Neutrophil (primary cell): ENCODE data around the gene UST.

ENCODE experiments used
- H3K27ac ChIP-seq: fragments of 200-600 bp; sonication (generic); 2 replicates; pipeline ENCODE4 v1.5.1; 2016; ENCODE audit warnings: mild to moderate bottlenecking, moderate library complexity
- H3K27me3 ChIP-seq: fragments of 200-600 bp; sonication (generic); 2 replicates; pipeline ENCODE4 v1.6.0; 2016; ENCODE audit warnings: mild to moderate bottlenecking
- H3K36me3 ChIP-seq: fragments of 200-600 bp; sonication (generic); 2 replicates; pipeline ENCODE4 v1.5.1; 2017
- H3K4me1 ChIP-seq, 2 experiments: fragments of 200-600 bp in 1 of 2; sonication (generic) in 1 of 2; 1 replicate in 1 of 2; 2 replicates in 1 of 2; pipeline versions ENCODE4 v1.5.1 to v1.6.1; 2013 to 2016; ENCODE audit warnings: low read depth in 1 of 2, low read length in 1 of 2, mild to moderate bottlenecking in 1 of 2, moderate library complexity in 1 of 2; ENCODE audit not compliant: control insufficient read depth in 1 of 2, insufficient read depth in 1 of 2
- H3K4me3 ChIP-seq, 2 experiments: fragments of 200-600 bp in 1 of 2; sonication (generic) in 1 of 2; 1 replicate in 1 of 2; 2 replicates in 1 of 2; pipeline ENCODE4 v1.5.1; 2013 to 2016; ENCODE audit warnings: low read depth in 1 of 2, low read length in 1 of 2, mild to moderate bottlenecking in 1 of 2, moderate library complexity in 1 of 2
- H3K9me3 ChIP-seq: fragments of 200-600 bp; sonication (generic); 2 replicates; pipeline ENCODE4 v1.5.1; 2016
- TF ChIP-seq, protein P1 (sequence below): fragments of 200-600 bp; sonication (generic); IDR thresholded peaks from 2 replicates; pipeline ENCODE4 v1.5.1; 2016; ENCODE audit warnings: antibody characterized with exemption

The UST gene

GRCh38 chr6:148827416-148828045 is 80.7 kb downstream of the UST start:
- TF ChIP-seq, protein P1, sequence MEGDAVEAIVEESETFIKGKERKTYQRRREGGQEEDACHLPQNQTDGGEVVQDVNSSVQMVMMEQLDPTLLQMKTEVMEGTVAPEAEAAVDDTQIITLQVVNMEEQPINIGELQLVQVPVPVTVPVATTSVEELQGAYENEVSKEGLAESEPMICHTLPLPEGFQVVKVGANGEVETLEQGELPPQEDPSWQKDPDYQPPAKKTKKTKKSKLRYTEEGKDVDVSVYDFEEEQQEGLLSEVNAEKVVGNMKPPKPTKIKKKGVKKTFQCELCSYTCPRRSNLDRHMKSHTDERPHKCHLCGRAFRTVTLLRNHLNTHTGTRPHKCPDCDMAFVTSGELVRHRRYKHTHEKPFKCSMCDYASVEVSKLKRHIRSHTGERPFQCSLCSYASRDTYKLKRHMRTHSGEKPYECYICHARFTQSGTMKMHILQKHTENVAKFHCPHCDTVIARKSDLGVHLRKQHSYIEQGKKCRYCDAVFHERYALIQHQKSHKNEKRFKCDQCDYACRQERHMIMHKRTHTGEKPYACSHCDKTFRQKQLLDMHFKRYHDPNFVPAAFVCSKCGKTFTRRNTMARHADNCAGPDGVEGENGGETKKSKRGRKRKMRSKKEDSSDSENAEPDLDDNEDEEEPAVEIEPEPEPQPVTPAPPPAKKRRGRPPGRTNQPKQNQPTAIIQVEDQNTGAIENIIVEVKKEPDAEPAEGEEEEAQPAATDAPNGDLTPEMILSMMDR, result no peak

DNA sequence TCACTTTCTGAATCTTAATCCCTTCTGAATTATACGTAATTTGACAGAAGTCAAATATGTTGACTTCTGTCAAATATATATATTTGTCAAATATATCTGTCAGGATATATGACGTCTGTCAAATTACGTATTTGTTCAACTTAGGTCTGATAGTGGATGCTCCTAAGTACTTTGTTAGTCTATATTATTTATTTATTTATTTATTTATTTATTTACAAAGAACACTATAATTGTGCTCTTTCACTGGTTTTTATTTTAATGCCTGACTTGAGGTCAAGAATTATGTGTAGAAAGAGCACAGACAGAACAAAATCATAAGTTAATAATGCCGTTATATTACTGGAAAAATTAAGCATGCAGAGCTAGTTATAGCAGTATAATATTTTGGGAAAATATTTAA is 81.2 kb downstream of the UST start:
- TF ChIP-seq, protein P1, result no peak
- peaks cover 11% of the 10 kb centered on the region for H3K27me3 ChIP-seq

More at GRCh38 chr6:148827416-148828045, 80.7 kb downstream of the UST start:
- H3K4me1 ChIP-seq, result no peaks in the 10 kb centered on the region
- H3K4me3 ChIP-seq, result no peak overlapping the region
- no peaks in the 10 kb centered on the region for H3K9me3 ChIP-seq
- H3K36me3 ChIP-seq, result no peaks in the 10 kb centered on the region
- no peak overlapping the region for H3K27ac ChIP-seq
- peaks cover 11% of the 10 kb centered on the region for H3K27me3 ChIP-seq

GRCh38 chr6:148829415-148830101 is 82.7 kb downstream of the UST start:
- TF ChIP-seq, protein P1, result no peak
- H3K9me3 ChIP-seq, result no peaks in the 10 kb centered on the region
- H3K4me3 ChIP-seq, result no peak overlapping the region

More for the DNA sequence above, 81.2 kb downstream of the UST start:
- Histone ChIP-seq H3K4me1 (no peaks in the 10 kb centered on the region), H3K9me3 (no peaks in the 10 kb centered on the region), H3K27ac (no peak overlapping the region), H3K4me3 (no peak overlapping the region), H3K36me3 (no peaks in the 10 kb centered on the region)

DNA sequence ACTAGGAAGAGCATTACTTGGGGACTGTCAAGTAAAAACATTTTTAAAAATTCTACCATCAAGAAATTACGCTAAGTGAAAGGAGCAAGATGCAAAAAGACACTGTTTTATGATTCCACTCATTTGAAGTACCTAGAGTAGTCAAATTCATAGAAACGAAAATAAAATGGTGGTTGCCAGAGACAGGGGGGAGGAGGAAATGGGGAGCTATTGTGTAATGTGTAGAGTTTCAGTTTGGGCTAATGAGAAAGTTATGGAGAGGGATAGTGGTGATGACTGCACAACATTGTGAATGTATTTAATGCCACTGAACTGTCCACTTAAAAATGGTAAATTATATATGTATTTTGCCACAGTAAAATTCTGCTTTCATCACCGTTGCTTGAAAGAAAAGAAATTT is 83.8 kb downstream of the UST start:
- TF ChIP-seq, protein P1, result no peak
- no peaks in the 10 kb centered on the region for H3K4me1 ChIP-seq
- H3K9me3 ChIP-seq, result no peaks in the 10 kb centered on the region
- no peak overlapping the region for H3K27ac ChIP-seq
- no peaks in the 10 kb centered on the region for H3K36me3 ChIP-seq
- no peaks in the 10 kb centered on the region for H3K27me3 ChIP-seq
- no peak overlapping the region for H3K4me3 ChIP-seq

More at GRCh38 chr6:148829415-148830101, 82.7 kb downstream of the UST start:
- no peaks in the 10 kb centered on the region for H3K36me3 ChIP-seq
- no peak overlapping the region for H3K27ac ChIP-seq
- no peaks in the 10 kb centered on the region for H3K4me1 ChIP-seq
- H3K27me3 ChIP-seq, result no peaks in the 10 kb centered on the region

GRCh38 chr6:148831064-148831463 is 84.2 kb downstream of the UST start:
- Histone ChIP-seq H3K36me3 (no peaks in the 10 kb centered on the region), H3K4me1 (no peaks in the 10 kb centered on the region), H3K4me3 (no peak overlapping the region), H3K27me3 (no peaks in the 10 kb centered on the region), H3K27ac (no peak overlapping the region), H3K9me3 (no peaks in the 10 kb centered on the region)
- TF ChIP-seq, protein P1, result no peak
